Measurements from ENCODE around the gene PCDHB6. TPM values are rescaled to one million over a fixed set of nuclear protein-coding genes. Genes with fewer than 3 reads are reported as not detected.
A peak's percentile ranks its signal among the peaks of the same experiment; 100 is the strongest.
"Not testable (repeated sequence)": the region's sequence is repeated elsewhere in the genome, so short reads cannot be mapped to it uniquely, and the experiment has no call there.

Gene PCDHB6
- 1 to 10 TPM in 1 of 2 donors, under 1 TPM in 1; 0.66 to 2.0 TPM for total RNA-seq
- polyA plus RNA-seq (2013, experiment 1 of 2): 0.36 TPM
- 0.29 TPM for polyA plus RNA-seq (2013, experiment 2 of 2)
- long read RNA-seq, experiment 1: 0 reads
- long read RNA-seq, experiment 2, partial matches to known transcripts: 0 of 1 reads
- long read RNA-seq, experiment 2, other reads (novel, unspliced or antisense): 0 of 1 reads
- long read RNA-seq, experiment 3, partial matches to known transcripts: 0 of 1 reads
- long read RNA-seq, experiment 3, other reads (novel, unspliced or antisense): 0 of 1 reads
- long read RNA-seq, experiment 4: 0 reads

DNA sequence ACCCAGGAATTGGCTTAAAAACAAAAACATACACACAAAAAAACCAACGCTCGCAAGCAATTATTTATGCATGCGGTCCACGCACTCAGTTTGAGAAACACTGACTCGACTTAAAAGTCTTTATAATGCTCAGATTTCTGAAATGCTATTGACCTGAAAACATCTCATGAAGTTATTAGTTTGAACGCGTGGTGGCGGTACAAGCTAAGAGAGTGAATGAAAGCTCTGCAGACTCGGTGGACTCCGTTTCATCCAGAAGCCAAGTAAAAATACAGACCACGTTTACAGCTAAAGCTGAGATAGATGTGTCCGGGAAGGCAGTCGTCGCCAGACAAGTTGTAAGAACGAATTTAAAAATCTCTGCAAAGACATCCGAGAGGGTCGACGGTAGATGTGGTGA, at the start of gene PCDHB6:
Gene PCDHB6, plus strand, starts transcription at position 246 of the 400 bp plus-strand sequence. CDS start 201 bp downstream, outside the sequence.
- no peak within 1 kb of the TSS for H3K27ac Mint-ChIP-seq
- no peak within 1 kb of the TSS for H3K9ac ChIP-seq (ENCODE audit: extremely low read depth, low read length, poor library complexity, severe bottlenecking)
- H3K4me1 ChIP-seq (ENCODE audit: control insufficient read depth, insufficient read depth, low read length): no peaks in the 10 kb centered on the region
- TF ChIP-seq, protein P1, sequence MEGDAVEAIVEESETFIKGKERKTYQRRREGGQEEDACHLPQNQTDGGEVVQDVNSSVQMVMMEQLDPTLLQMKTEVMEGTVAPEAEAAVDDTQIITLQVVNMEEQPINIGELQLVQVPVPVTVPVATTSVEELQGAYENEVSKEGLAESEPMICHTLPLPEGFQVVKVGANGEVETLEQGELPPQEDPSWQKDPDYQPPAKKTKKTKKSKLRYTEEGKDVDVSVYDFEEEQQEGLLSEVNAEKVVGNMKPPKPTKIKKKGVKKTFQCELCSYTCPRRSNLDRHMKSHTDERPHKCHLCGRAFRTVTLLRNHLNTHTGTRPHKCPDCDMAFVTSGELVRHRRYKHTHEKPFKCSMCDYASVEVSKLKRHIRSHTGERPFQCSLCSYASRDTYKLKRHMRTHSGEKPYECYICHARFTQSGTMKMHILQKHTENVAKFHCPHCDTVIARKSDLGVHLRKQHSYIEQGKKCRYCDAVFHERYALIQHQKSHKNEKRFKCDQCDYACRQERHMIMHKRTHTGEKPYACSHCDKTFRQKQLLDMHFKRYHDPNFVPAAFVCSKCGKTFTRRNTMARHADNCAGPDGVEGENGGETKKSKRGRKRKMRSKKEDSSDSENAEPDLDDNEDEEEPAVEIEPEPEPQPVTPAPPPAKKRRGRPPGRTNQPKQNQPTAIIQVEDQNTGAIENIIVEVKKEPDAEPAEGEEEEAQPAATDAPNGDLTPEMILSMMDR (conservative IDR thresholded peaks at IDR 0.05): peak; percentile 65
- H3K27me3 ChIP-seq (ENCODE audit: control insufficient read depth, insufficient read depth, low read length, poor library complexity, severe bottlenecking): peaks cover 4% of the 10 kb centered on the region
- H3K4me3 Mint-ChIP-seq: no peak within 1 kb of the TSS
- H3K9me3 ChIP-seq (ENCODE audit: control insufficient read depth, low read length): peaks cover 4% of the 10 kb centered on the region
- H3K27me3 Mint-ChIP-seq (ENCODE audit: insufficient read depth): peaks cover 2% of the 10 kb centered on the region
- peaks cover 26% of the 10 kb centered on the region for H3K9me3 Mint-ChIP-seq
- H3K4me1 Mint-ChIP-seq: no peaks in the 10 kb centered on the region
- peaks cover 28% of the 10 kb centered on the region for H3K36me3 Mint-ChIP-seq (ENCODE audit: low read depth)
- H3K4me3 ChIP-seq (ENCODE audit: low read length): no peak within 1 kb of the TSS
- peak; percentile 66 for DNase-seq
- H3K27ac ChIP-seq (ENCODE audit: low read depth, low read length): no peak within 1 kb of the TSS
- H3K36me3 ChIP-seq (ENCODE audit: control insufficient read depth, insufficient read depth, low read length): no peaks in the 10 kb centered on the region
- 86 to 89% methylated on average over 17 to 18 of the region's 18 CpGs for WGBS, 2 experiments (ENCODE audit: insufficient coverage in 1 of 2, insufficient read length in 1 of 2)

DNA sequence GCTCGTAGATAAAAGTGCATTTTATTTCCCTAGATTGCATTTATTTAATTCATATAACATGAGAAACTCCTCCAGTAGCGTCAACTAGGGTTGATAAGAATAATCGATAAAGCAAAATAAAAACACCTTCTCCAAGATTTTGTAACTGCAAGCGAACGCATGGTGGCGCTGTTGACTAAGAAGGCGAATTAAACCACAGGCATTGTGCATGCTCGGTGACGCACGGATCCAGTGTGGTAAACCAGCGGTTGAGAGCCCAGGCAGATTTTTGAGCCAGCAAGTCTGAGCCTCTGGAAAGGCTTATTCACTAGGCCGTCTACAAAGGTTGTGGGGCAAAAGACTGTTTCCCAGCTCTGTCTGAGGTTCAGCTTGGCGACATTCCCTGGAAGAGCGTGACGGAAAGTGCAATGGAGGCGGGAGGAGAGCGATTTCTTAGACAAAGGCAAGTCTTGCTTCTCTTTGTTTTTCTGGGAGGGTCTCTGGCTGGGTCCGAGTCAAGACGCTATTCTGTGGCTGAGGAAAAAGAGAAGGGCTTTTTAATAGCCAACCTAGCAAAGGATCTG, 49.5 kb upstream of the PCDHB6 start, which contains the start of gene PCDHB3:
Gene PCDHB3, plus strand, starts transcription at position 231 of the 563 bp plus-strand sequence. Its CDS starts 177 bp downstream, at position 408.
- Histone ChIP-seq H3K4me3 (ENCODE audit: low read length) (no peak within 1 kb of the TSS), H3K4me1 (ENCODE audit: control insufficient read depth, insufficient read depth, low read length) (no peaks in the 10 kb centered on the region), H3K27ac (ENCODE audit: low read depth, low read length) (no peak within 1 kb of the TSS), H3K27me3 (ENCODE audit: control insufficient read depth, insufficient read depth, low read length, poor library complexity, severe bottlenecking) (no peaks in the 10 kb centered on the region), H3K36me3 (ENCODE audit: control insufficient read depth, insufficient read depth, low read length) (peaks cover 15% of the 10 kb centered on the region), H3K9me3 (ENCODE audit: control insufficient read depth, low read length) (peaks cover 41% of the 10 kb centered on the region), H3K9ac (ENCODE audit: extremely low read depth, low read length, poor library complexity, severe bottlenecking) (no peak within 1 kb of the TSS)
- DNase-seq: peak; percentile 88
- Mint-ChIP-seq H3K27ac (peak within 1 kb of the TSS; percentile 96), H3K4me1 (peaks cover 2% of the 10 kb centered on the region), H3K36me3 (ENCODE audit: low read depth) (peaks cover 50% of the 10 kb centered on the region), H3K4me3 (peak within 1 kb of the TSS; percentile 75), H3K9me3 (peaks cover 33% of the 10 kb centered on the region), H3K27me3 (ENCODE audit: insufficient read depth) (peaks cover 2% of the 10 kb centered on the region)
- TF ChIP-seq, protein P1 (conservative IDR thresholded peaks at IDR 0.05): peak; percentile 88
- WGBS, 2 experiments (ENCODE audit: insufficient coverage in 1 of 2, insufficient read length in 1 of 2): 85 to 87% methylated on average over 16 to 19 of the region's 19 CpGs

DNA sequence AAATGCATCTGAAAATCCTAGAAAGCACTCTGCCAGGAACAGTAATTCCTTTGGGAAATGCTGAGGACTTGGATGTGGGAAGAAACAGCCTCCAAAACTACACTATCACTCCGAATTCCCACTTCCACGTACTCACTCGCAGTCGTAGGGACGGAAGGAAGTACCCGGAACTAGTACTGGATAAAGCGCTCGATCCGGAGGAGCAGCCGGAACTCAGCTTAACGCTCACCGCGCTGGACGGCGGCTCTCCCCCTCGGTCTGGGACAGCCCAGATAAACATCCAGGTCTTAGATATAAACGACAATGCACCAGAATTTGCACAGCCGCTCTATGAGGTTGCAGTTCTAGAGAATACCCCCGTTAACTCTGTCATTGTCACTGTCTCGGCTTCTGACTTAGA, 48.8 kb upstream of the PCDHB6 start:
- H3K36me3 ChIP-seq (ENCODE audit: control insufficient read depth, insufficient read depth, low read length): peaks cover 15% of the 10 kb centered on the region
- DNase-seq: no peak
- WGBS, 2 experiments (ENCODE audit: insufficient coverage in 1 of 2, insufficient read length in 1 of 2): 91 to 95% methylated on average over 19 to 20 of the region's 20 CpGs
- no peaks in the 10 kb centered on the region for H3K27me3 Mint-ChIP-seq (ENCODE audit: insufficient read depth)
- peaks cover 46% of the 10 kb centered on the region for H3K36me3 Mint-ChIP-seq (ENCODE audit: low read depth)
- no peaks in the 10 kb centered on the region for H3K27me3 ChIP-seq (ENCODE audit: control insufficient read depth, insufficient read depth, low read length, poor library complexity, severe bottlenecking)
- H3K27ac Mint-ChIP-seq: peak overlapping the region; percentile 96
- TF ChIP-seq, protein P1 (conservative IDR thresholded peaks at IDR 0.05): no peak
- peaks cover 34% of the 10 kb centered on the region for H3K9me3 ChIP-seq (ENCODE audit: control insufficient read depth, low read length)
- H3K4me3 Mint-ChIP-seq: peak overlapping the region; percentile 75
- no peaks in the 10 kb centered on the region for H3K4me1 ChIP-seq (ENCODE audit: control insufficient read depth, insufficient read depth, low read length)
- H3K27ac ChIP-seq (ENCODE audit: low read depth, low read length): no peak overlapping the region
- H3K4me1 Mint-ChIP-seq: no peaks in the 10 kb centered on the region
- H3K9ac ChIP-seq (ENCODE audit: extremely low read depth, low read length, poor library complexity, severe bottlenecking): no peak overlapping the region
- peaks cover 26% of the 10 kb centered on the region for H3K9me3 Mint-ChIP-seq
- H3K4me3 ChIP-seq (ENCODE audit: low read length): no peak overlapping the region

DNA sequence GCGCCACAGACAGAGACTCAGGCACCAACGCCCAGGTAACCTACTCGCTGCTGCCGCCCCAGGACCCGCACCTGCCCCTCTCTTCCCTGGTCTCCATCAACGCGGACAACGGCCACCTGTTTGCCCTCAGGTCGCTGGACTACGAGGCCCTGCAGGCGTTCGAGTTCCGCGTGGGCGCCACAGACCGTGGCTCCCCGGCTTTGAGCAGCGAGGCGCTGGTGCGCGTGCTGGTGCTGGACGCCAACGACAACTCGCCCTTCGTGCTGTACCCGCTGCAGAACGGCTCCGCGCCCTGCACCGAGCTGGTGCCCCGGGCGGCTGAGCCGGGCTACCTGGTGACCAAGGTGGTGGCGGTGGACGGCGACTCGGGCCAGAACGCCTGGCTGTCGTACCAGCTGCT, 47.8 kb upstream of the PCDHB6 start:
- H3K27ac ChIP-seq (ENCODE audit: low read depth, low read length); H3K9ac ChIP-seq (ENCODE audit: extremely low read depth, low read length, poor library complexity, severe bottlenecking); H3K4me1 ChIP-seq (ENCODE audit: control insufficient read depth, insufficient read depth, low read length); H3K4me1 Mint-ChIP-seq; DNase-seq; H3K4me3 Mint-ChIP-seq; H3K27me3 Mint-ChIP-seq (ENCODE audit: insufficient read depth); H3K27ac Mint-ChIP-seq; H3K27me3 ChIP-seq (ENCODE audit: control insufficient read depth, insufficient read depth, low read length, poor library complexity, severe bottlenecking); H3K4me3 ChIP-seq (ENCODE audit: low read length): not testable (repeated sequence)
- peaks cover 32% of the 10 kb centered on the region for H3K9me3 ChIP-seq (ENCODE audit: control insufficient read depth, low read length)
- 96 to 100% methylated on average over 4 to 21 of the region's 39 CpGs for WGBS, 2 experiments (ENCODE audit: insufficient coverage in 1 of 2, insufficient read length in 1 of 2)
- peaks cover 43% of the 10 kb centered on the region for H3K36me3 Mint-ChIP-seq (ENCODE audit: low read depth)
- peaks cover 15% of the 10 kb centered on the region for H3K36me3 ChIP-seq (ENCODE audit: control insufficient read depth, insufficient read depth, low read length)
- peaks cover 21% of the 10 kb centered on the region for H3K9me3 Mint-ChIP-seq

DNA sequence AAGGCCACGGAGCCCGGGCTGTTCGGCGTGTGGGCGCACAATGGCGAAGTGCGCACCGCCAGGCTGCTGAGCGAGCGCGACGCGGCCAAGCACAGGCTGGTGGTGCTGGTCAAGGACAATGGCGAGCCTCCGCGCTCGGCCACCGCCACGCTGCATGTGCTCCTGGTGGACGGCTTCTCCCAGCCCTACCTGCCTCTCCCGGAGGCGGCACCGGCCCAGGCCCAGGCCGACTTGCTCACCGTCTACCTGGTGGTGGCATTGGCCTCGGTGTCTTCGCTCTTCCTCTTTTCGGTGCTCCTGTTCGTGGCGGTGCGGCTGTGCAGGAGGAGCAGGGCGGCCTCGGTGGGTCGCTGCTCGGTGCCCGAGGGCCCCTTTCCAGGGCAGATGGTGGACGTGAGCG, 47.4 kb upstream of the PCDHB6 start:
- not testable (repeated sequence) for H3K9ac ChIP-seq (ENCODE audit: extremely low read depth, low read length, poor library complexity, severe bottlenecking); H3K4me1 Mint-ChIP-seq; H3K27ac ChIP-seq (ENCODE audit: low read depth, low read length); H3K4me3 Mint-ChIP-seq; H3K4me3 ChIP-seq (ENCODE audit: low read length); H3K27ac Mint-ChIP-seq; H3K27me3 Mint-ChIP-seq (ENCODE audit: insufficient read depth); DNase-seq; H3K4me1 ChIP-seq (ENCODE audit: control insufficient read depth, insufficient read depth, low read length); H3K27me3 ChIP-seq (ENCODE audit: control insufficient read depth, insufficient read depth, low read length, poor library complexity, severe bottlenecking)
- peaks cover 18% of the 10 kb centered on the region for H3K9me3 Mint-ChIP-seq
- peaks cover 43% of the 10 kb centered on the region for H3K36me3 Mint-ChIP-seq (ENCODE audit: low read depth)
- WGBS, 2 experiments (ENCODE audit: insufficient coverage in 1 of 2, insufficient read length in 1 of 2): 91 to 96% methylated on average over 4 to 18 of the region's 38 CpGs
- Histone ChIP-seq H3K9me3 (ENCODE audit: control insufficient read depth, low read length) (peaks cover 28% of the 10 kb centered on the region), H3K36me3 (ENCODE audit: control insufficient read depth, insufficient read depth, low read length) (peaks cover 15% of the 10 kb centered on the region)

Measured in endodermal cell (in vitro differentiated cells).